Midbrain (tissue), 1 donor: Measurements from ENCODE around the gene NUAK1.
A peak's percentile ranks its signal among the peaks of the same experiment; 100 is the strongest.

Source experiments
- DNase-seq: peaks from one replicate; lab custom pipeline; 2025; lab: John Stamatoyannopoulos, UW

The NUAK1 gene

DNA sequence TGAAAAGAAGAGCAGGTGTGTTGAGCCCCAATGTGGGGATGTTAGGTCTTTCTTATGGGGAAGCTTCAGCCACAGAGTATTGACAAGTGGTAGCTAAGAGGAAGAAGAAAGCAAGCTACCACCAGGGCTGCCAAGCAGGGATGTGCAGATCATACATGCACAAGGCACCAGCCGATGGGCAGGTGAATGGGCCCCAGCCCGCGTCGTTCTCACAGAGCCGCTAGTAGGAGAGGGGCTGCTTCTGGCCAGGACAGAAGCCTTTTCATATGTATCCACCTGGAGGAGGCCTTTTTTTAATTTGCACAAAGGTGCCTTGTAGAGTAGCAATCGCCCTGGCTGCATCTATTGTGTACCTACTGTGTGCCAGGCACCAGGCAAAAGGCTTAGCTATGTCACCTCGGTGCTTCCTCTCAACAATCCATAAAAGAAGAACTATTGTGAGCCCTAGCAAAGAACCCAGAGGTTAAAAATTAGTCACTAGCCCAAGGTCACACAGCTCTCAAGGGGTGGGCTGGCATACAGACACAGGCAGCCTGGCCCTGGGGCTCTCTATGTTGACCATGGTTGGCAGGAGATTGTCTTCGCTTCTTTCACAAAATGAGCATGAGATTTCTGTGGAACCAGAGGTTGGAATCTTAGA, 8.2 kb downstream of the NUAK1 start:
- DNase-seq: no peak

DNA sequence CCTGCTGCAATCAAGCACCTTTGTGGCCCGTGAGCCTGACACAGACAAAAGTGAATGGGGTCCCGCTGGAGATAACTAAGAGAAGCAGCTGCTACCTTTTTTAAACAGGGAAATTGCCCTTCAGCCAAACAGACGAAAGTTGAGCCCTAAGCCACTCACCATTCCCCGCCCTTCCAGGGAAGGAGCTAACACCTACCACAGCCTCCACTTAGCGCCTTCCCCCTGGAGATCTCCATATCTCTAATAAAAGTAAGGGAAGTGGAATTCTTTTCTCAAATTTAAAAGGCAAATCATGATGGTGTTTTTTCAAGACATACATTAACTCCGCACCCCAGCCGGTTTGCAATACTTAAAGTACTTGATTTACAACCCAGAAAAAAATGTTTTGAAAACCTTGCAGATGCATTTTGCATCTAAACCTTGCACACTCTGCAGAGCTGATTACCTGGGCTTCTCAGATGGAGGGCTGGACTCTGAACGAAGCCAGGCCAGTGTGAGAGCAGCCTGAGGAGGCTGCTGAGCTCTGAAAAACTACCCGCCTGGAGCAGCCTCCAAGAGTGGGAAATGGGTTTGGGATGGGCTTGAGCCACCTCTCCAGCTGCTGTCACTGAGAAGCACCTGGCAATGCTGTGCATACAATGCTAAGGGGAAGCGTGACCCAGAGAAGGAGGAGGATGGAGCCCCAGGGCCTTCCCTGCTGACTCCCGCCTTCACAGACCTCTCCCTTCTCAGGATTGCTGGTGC, 10.0 kb downstream of the NUAK1 start:
- DNase-seq: no peak

GRCh38 chr12:106127338-106128126, 11.2 kb downstream of the NUAK1 start:
- DNase-seq: no peak

DNA sequence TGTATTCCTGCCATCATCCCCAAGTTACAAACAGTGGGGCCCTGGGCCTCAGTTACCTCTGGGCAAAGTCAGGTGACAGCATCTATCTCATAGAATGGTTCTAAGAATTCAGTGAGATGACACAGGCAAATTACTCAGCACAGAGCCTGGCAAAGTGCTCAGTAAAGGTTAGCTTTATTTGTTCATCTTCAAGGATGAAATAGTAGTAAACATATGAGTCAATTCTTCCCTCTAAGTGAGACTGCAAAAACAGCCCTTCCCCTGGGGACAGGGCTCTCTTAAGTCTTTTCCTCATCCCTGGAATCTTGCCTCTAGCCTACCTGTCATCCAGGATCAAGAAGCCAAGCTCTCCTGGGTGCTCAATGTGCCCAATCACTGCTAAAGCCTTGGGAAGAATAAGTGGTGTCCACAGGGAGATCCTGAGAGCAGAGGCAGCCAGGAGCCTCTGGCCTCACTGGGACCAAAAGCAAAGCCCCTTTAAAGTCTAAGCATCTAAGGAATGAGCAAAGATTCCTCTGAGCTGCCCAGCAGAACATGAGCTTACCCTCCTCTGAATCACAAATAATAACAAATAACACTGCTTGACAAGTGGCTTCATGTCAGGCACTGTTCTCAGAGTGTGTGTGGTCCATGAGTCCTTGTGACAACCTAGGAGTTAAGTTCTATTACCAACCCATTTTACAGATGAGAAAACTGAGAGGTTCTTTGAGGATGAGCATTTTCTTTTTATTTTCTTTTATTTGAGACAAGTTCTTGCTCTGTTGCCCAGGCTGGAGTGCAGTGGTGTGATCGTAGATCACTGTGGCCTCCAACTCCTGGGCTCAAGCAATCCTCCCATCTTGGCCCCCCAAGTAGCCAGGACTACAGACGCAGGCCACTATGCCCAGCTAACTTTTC, 12.1 kb downstream of the NUAK1 start:
- DNase-seq: no peak

- no peak for DNase-seq
These were observed 13.2 kb downstream of the NUAK1 start for GRCh38 chr12:106125351-106126095.

- no peak for DNase-seq
These were observed 15.1 kb downstream of the NUAK1 start for GRCh38 chr12:106123551-106124081.

DNA sequence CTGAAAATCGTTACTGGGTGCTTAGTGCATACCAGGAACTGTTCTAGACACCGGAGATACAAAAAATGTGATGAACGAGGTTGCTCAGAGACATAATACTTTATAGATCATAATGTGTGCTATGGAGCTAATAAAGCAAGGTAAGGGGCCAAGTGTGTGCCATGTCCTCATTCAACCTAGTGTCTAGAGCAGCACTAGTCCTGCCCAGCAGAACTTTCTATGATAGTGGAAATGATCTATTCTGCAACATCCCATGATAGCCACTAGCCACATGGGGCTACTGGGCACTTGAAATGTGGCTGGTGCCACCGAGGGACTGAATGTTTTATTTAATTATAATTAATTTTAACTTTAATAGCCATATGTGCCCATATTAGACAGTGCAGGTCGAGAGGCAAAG, 15.6 kb downstream of the NUAK1 start:
- DNase-seq: no peak

- DNase-seq: no peak
These were observed 16.8 kb downstream of the NUAK1 start for GRCh38 chr12:106122004-106122403.

DNA sequence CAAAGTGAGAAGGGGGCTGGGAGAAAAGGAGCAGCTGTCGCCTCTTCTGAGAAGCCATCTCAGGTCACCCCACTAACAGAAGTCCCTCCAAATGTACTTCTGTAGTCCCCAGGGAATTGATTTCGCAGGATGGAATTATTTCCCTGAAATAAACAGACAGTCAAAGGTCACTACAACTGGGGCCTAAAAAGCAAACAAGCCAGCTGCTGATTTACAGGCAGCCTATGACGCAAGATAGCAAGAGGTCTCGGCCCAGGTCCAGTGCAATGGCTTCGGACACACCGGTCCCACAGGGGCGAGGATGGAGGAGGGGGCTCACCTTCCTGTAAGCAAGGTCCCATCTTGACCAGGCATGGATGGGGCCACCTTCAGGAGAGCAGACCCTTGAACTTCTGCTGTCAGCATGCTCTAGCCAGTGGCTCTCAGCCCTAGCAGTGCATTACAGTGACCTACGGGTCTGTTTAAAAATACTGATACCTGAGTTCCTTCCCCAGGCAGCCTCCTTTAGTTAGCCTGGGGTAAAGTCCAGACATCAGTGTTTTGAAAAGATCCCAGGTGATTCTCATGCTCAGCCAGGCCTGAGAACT, 18.1 kb downstream of the NUAK1 start:
- no peak for DNase-seq

GRCh38 chr12:106119301-106119700, 19.5 kb downstream of the NUAK1 start:
- no peak for DNase-seq

DNA sequence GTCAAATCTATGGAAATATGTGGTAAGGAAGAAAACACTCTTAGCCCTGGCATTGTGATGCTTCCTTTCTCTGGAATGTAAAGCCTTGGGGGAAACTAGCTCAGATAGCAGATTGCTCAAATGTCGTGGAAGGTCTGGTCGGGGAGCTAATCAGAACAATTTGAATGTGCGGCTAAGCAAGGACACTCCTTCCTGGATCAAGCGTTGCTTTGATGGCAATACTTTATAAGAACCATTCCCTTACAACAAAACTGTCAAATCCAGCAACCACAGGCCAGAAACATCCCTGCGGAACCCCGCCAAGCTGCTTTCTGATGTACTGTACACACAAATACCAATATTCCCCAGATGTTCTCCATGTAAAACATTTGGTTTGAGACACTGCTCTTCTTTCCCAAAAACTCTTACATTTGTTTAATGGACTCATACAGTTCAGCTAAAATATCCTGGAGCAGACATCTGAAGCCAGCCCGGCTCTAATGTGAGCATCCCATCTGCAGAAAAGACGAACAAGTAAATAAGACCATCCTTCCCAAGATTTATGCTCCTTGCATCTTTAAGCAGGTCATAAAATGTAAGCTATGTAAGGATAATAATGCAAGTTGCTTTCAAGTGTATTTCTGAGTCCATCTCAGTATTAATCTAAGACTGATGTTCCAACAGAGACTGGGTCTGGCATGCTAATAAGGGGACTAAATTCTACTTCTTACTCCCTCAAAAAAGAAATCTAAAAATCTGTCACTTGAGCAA, 20.2 kb downstream of the NUAK1 start:
- no peak for DNase-seq

DNA sequence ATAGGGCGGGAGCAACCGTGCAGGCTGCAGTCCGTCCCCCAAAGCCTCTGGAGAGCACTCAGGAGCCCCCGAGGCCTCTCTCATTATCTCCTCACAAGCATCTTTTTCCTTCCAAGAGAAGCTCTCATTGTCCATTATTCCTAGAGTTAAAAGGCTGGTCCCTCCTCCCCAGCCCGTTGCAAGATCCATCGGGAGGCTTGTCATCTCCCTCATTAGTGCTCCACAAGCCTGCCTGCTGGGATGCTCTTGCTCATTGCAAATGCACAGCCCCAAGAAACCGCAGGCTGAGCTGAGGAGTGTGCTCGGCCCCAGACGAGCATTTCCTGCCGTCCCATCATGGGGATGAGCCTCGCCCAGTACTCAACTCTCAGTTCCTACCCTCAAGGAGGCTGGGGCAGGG, 23.3 kb downstream of the NUAK1 start:
- DNase-seq: peak; percentile 45

- DNase-seq: no peak
These were observed 24.2 kb downstream of the NUAK1 start for GRCh38 chr12:106114447-106115068.

- DNase-seq: peak; percentile 36
These were observed 24.8 kb downstream of the NUAK1 start for GRCh38 chr12:106113824-106114446.

DNA sequence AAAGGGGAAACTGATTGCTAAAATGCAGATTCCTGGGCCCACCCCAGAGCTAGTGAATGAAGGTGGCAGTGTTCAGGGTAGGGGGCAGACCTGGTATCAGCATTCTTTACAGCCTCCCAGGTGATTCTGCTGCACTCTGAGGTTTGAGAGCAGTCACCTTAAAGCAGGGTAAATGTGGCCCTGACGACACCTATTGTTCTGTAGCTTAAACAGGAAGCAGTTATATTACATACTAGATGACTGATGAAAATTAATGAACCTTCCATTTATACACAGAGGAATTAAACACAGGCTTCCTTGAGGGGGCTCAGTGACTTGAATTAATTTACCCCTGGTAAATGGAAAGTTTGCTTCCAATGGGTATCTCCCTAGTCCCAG, 25.3 kb downstream of the NUAK1 start:
- no peak for DNase-seq

DNA sequence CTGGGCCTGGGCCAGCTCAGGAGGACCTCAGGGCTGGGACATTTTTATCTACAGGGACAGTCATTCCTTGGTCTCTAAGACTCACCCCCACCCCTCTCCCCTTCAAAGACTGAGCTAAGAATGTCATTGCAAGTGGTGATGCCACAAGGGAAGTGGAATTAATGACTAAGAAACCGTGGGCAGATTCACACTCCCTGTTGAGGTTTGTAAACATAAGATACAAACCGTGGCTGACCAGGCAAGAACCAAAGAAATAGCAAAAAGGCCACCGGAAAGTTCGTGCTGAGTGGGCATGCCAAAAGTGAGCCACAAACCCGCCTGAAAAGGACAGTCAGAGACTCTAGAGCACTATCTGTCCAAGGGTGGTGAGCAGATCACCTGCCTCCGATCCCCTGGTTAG, 25.7 kb downstream of the NUAK1 start:
- DNase-seq: no peak

GRCh38 chr12:106112145-106112821, 26.5 kb downstream of the NUAK1 start:
- DNase-seq: peak; percentile 45

- no peak for DNase-seq
These were observed 28.0 kb downstream of the NUAK1 start for GRCh38 chr12:106110626-106111300.
